ENCODE results near the gene ZNF200. TPM values are rescaled to one million over a fixed set of nuclear protein-coding genes. Genes with fewer than 3 reads are reported as not detected.
A peak's percentile ranks its signal among the peaks of the same experiment; 100 is the strongest.

ZNF200 gene
- polyA plus RNA-seq, 3 donors, result 2.0 to 2.8 (median 2.5) TPM

DNA sequence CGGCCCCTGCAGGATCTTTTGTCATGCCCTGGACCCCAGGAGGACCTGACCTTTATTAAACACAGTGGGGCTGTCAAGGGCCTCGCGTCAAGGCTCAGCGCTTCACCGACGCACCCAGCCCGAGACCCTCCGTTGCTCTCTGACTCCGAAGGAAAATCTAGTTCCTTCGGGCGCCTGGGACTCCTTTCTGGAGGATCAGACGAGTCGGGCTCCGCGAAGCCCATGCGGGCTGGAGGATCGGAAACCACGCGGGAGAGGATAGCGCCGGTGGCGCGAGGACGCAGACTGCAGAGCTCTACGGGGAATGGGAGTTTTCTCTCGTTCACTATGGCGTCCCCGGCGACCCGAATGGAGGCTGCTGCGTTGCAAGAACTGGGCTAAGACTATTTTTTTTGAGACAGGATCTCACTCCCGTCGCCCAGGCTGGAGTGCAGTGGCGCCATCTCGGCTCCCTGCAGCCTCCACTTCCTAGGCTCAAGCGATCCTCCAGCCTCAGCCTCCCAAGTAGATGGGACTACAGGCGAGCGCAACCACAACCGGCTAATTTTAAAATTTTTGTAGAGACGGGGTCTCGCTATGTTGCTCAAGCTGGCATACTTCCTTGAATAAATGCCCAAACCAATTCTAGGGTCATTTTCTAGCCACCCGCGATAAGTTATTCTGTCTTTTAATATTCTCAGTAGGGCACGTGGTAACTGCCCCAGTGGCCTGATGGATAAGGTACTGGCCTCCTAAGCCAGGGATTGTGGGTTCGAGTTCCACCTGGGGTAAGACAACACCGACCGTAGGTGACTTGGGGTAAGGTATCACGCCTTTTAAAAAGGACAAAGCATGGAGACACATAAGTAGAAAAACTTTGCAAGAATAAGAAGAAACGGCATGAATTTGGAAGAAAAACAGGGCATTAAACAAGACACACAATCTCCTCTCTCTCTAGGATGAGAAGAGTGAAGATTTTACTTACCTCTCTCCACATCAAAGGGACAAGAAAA lies 41.4 kb downstream of the ZNF200 start:
- WGBS (ENCODE audit: insufficient coverage), result 74% methylated on average over 46 of the region's 49 CpGs
- H3K9me3 ChIP-seq (replicated peaks in 1 of 2; ENCODE audit: control insufficient read depth in 1 of 2, insufficient read depth in 1 of 2, low read length in 2 of 2), result peaks cover 23 to 63% of the 10 kb centered on the region in 2 donors

DNA sequence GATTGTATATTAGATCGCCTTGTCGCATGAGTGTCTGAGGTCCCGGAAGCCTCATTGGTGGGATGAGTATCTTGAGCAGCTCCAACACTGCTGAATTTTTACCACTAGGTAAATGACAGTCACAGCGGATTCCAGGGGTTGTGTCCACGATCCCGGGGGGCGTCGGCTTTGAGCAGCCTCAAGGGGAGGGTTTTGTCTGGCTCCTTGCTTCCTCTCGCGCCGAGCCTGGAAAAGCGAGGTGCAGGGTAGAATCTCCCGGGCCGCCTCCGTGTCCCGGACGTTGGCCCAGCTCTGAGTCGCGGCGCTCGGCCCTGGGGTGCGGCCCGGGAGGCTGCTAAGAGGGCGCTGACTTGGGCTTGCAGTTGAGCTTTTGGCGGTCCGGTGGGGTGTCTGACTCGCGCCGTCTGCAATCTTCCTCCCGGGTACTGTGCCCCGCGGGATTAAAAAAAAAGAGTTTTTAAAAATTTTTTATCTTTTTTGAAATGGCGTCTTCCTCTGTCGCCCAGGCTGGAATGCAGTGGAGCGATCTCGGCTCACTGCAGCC lies 42.4 kb downstream of the ZNF200 start:
- Histone ChIP-seq H3K36me3 (replicated peaks in 1 of 2; ENCODE audit: control insufficient read depth in 1 of 2, insufficient read depth in 2 of 2, low read length in 2 of 2) (no peaks in the 10 kb centered on the region), H3K27me3 (ENCODE audit: control insufficient read depth in 2 of 2, insufficient read depth in 2 of 2, low read length in 2 of 2) (peaks cover 61 to 95% of the 10 kb centered on the region in 2 donors), H3K9ac (ENCODE audit: insufficient read depth, low read length, poor library complexity, severe bottlenecking) (no peak overlapping the region), H3K4me2 (replicated peaks; ENCODE audit: extremely low read depth, low read length, poor library complexity, severe bottlenecking) (no peak overlapping the region), H4K20me1 (ENCODE audit: insufficient read depth, low read length) (no peaks in the 10 kb centered on the region), H3K4me3 (replicated peaks in 1 of 3; ENCODE audit: low read depth in 2 of 3, low read length in 3 of 3) (no peak overlapping the region), H3K79me2 (ENCODE audit: insufficient read depth, low read length) (no peaks in the 10 kb centered on the region), H3K4me1 (ENCODE audit: control insufficient read depth in 1 of 2, insufficient read depth in 2 of 2, low read length in 2 of 2) (peaks cover 17 to 20% of the 10 kb centered on the region in 2 donors), H2AFZ (ENCODE audit: insufficient read depth, low read depth, low read length, poor library complexity, severe bottlenecking) (no peak overlapping the region), H3K9me3 (replicated peaks in 1 of 2; ENCODE audit: control insufficient read depth in 1 of 2, insufficient read depth in 1 of 2, low read length in 2 of 2) (peaks cover 23 to 70% of the 10 kb centered on the region in 2 donors), H3K27ac (ENCODE audit: low read depth in 1 of 2, low read length in 2 of 2) (no peak overlapping the region)
- TF ChIP-seq, protein P1, sequence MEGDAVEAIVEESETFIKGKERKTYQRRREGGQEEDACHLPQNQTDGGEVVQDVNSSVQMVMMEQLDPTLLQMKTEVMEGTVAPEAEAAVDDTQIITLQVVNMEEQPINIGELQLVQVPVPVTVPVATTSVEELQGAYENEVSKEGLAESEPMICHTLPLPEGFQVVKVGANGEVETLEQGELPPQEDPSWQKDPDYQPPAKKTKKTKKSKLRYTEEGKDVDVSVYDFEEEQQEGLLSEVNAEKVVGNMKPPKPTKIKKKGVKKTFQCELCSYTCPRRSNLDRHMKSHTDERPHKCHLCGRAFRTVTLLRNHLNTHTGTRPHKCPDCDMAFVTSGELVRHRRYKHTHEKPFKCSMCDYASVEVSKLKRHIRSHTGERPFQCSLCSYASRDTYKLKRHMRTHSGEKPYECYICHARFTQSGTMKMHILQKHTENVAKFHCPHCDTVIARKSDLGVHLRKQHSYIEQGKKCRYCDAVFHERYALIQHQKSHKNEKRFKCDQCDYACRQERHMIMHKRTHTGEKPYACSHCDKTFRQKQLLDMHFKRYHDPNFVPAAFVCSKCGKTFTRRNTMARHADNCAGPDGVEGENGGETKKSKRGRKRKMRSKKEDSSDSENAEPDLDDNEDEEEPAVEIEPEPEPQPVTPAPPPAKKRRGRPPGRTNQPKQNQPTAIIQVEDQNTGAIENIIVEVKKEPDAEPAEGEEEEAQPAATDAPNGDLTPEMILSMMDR (IDR thresholded peaks at IDR 0.05), result no peak
- H3K27ac Mint-ChIP-seq, result no peak overlapping the region
- 49% methylated on average over 32 of the region's 36 CpGs for WGBS (ENCODE audit: insufficient coverage)
- peaks cover 16 to 68% (median 60%) of the 10 kb centered on the region in 7 donors for H3K9me3 Mint-ChIP-seq
- peaks cover 29% of the 10 kb centered on the region for H3K4me1 Mint-ChIP-seq
- intact Hi-C loops (cut with micrococcal nuclease), result no loop called here
- H3K36me3 Mint-ChIP-seq, result peaks cover 13 to 20% of the 10 kb centered on the region in 2 donors
- H3K27me3 Mint-ChIP-seq (ENCODE audit: low read depth in 3 of 3), result peaks cover 72 to 98% (median 96%) of the 10 kb centered on the region in 3 donors
- no peak for DNase-seq
- peak overlapping the region in 1 of 2 donors; percentile 83 for H3K4me3 Mint-ChIP-seq

More for the DNA sequence above, 41.4 kb downstream of the ZNF200 start:
- Histone ChIP-seq H3K4me2 (replicated peaks; ENCODE audit: extremely low read depth, low read length, poor library complexity, severe bottlenecking) (no peak overlapping the region), H3K9ac (ENCODE audit: insufficient read depth, low read length, poor library complexity, severe bottlenecking) (no peak overlapping the region), H3K4me1 (ENCODE audit: control insufficient read depth in 1 of 2, insufficient read depth in 2 of 2, low read length in 2 of 2) (peaks cover 12 to 15% of the 10 kb centered on the region in 2 donors), H4K20me1 (ENCODE audit: insufficient read depth, low read length) (no peaks in the 10 kb centered on the region), H2AFZ (ENCODE audit: insufficient read depth, low read depth, low read length, poor library complexity, severe bottlenecking) (no peak overlapping the region), H3K4me3 (replicated peaks in 1 of 3; ENCODE audit: low read depth in 2 of 3, low read length in 3 of 3) (no peak overlapping the region), H3K36me3 (replicated peaks in 1 of 2; ENCODE audit: control insufficient read depth in 1 of 2, insufficient read depth in 2 of 2, low read length in 2 of 2) (no peaks in the 10 kb centered on the region), H3K27ac (ENCODE audit: low read depth in 1 of 2, low read length in 2 of 2) (no peak overlapping the region), H3K27me3 (ENCODE audit: control insufficient read depth in 2 of 2, insufficient read depth in 2 of 2, low read length in 2 of 2) (peaks cover 53 to 91% of the 10 kb centered on the region in 2 donors), H3K79me2 (ENCODE audit: insufficient read depth, low read length) (no peaks in the 10 kb centered on the region)
- peaks cover 12 to 13% of the 10 kb centered on the region in 2 donors for H3K36me3 Mint-ChIP-seq
- DNase-seq, result no peak
- peaks cover 66 to 95% (median 93%) of the 10 kb centered on the region in 3 donors for H3K27me3 Mint-ChIP-seq (ENCODE audit: low read depth in 3 of 3)
- TF ChIP-seq, protein P1 (IDR thresholded peaks at IDR 0.05), result no peak
- H3K4me1 Mint-ChIP-seq, result peaks cover 22% of the 10 kb centered on the region
- intact Hi-C loops (cut with micrococcal nuclease), result loop anchor here in 1 of 2 donors (1.0 kb wide), 1 partner anchor 31 kb away; no protein-coding TSS in a partner anchor
- peak overlapping the region in 1 of 2 donors; percentile 83 for H3K4me3 Mint-ChIP-seq
- no peak overlapping the region for H3K27ac Mint-ChIP-seq
- H3K9me3 Mint-ChIP-seq, result peaks cover 14 to 66% (median 52%) of the 10 kb centered on the region in 7 donors
